ENCODE measurements around the gene TENM3.

- no peak for TF ChIP-seq RNF2 (IDR thresholded peaks at IDR 0.05; ENCODE audit: borderline replicate concordance, low read depth, low read length, missing control alignments, poor library complexity, severe bottlenecking)
- TF ChIP-seq POLR2A (IDR thresholded peaks at IDR 0.05; ENCODE audit: control extremely low read depth in 1 of 2, low read depth in 2 of 2, low read length in 2 of 2) = no peak
- no peak for TF ChIP-seq POLR2AphosphoS5 (IDR thresholded peaks at IDR 0.05; ENCODE audit: low read depth, low read length)
- no peak for TF ChIP-seq HDAC6 (IDR thresholded peaks at IDR 0.05; ENCODE audit: low read depth, low read length)
- TF ChIP-seq JUND (IDR thresholded peaks at IDR 0.05; ENCODE audit: low read length) = no peak
- TF ChIP-seq EP300 (IDR thresholded peaks at IDR 0.05; ENCODE audit: borderline replicate concordance in 1 of 2, low read depth in 2 of 2, low read length in 2 of 2) = no peak
- TF ChIP-seq TEAD4 (IDR thresholded peaks at IDR 0.05; ENCODE audit: low read depth, low read length) = no peak
- TF ChIP-seq GABPA (IDR thresholded peaks at IDR 0.05; ENCODE audit: borderline replicate concordance, insufficient read depth, low read length) = no peak
Measured at GRCh38 chr4:182845618-182846017, 602.4 kb downstream of the TENM3 start.
